Activated CD8-positive, alpha-beta memory T cell treated with anti-CD3 and anti-CD28 coated beads, Interleukin-2, amount 50 U/mL, for 24 hours (primary cell): ENCODE data around the gene GFRA1.

Experiments
- DNase-seq: peaks from one replicate; pipeline ENCODE4 v3.0.0-alpha.2; 2020; ENCODE audit errors: extremely low read depth

Gene GFRA1

DNA sequence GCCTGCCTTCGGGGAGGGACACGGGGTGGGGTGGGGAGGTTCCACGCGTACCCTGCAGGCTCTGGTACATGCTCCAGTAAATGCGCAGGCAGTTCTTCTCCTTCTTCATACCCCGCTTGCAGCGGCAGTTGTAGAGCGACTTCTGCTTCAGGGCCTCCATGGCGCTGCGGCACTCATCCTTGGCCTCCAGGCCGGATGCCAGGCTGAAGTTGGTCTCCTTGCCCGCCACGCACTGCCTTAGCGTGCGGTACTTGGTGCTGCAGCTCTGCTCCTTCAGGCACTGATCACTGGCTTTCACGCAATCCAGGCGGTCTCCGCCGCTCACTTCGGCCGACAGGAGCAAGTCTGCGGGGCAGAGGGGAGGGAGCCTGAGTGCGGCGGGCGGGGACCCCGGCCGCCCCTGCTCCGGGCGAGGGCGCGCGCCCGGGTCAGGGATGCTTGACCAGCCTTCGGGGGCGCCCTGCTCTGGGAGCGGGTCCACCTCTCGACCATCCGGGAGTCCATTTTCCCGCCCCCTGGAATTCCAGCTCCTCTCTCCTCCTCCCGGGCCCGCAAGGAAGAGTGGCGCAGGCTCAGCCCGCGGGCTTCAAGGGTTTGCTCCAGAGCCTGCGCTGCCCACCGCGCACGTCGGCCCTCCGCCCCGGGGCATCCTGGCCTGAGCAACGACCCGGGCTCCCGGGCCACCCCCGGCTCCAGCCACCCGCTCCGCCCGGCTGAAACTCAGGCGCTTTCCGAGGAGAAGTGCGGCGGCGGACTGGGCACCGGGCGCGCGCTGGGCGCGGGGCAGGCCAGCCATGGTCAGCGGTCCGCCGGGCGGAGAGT, 2.0 kb downstream of the GFRA1 start:
- DNase-seq, result no peak

- DNase-seq, result no peak
Observed at GRCh38 chr10:116270126-116270770, 2.8 kb downstream of the GFRA1 start.

DNA sequence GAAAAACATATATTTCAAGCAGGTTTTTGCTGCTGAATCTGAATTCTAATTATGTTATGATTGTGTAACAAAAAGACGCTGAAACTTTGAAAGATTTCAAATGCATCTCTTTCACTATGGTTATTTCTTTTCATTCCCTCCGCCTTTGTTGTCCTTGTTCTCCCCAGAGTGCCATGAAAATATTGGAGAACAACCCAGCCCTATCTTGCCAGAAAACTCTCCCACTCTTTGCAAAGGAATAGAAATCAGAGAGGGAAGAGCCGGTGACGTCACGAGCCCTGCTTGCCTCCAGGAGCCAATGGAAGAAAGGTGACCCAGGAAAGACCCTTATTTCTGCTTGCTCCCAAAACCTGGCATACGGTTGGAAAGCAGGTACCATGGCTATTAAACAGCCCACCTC, 3.4 kb downstream of the GFRA1 start:
- DNase-seq, result no peak

DNA sequence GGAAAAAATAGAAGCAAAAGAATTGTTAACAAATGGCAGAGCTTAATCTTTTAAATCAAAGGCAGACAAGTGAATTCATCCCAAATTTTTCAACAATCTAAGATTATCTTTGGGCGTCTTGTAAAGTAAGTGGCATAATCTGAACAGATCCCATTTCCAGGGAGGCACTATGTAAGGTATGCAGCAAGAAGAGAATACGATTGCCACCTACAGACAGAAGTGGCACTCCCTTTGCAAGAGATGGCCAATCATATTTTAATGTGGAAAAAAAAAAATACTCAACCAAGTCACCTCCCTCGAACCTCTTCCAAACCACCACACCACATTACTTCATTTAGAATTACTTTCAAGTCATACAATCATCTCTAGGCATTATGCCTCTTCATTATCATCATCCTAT, 4.0 kb downstream of the GFRA1 start:
- DNase-seq, result no peak

DNA sequence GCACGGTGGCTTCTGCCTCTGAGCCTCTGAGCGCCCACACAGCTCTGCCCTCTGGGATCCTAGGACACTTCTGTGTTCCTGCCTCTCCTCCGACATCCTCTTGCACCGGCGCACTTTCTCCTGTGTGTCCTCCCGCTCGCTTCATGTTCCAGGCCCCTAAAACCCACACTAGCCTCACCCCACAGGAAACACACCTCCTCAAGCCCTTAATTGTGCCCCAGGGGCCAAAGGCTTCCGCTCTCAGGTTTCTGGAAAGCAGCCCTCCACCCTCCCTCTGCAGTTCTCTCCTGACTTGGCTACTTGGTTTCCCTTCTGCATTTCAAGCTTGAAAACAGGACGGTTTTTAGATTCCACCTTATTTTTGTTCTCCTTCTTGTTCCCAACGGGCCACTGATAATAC, 7.3 kb downstream of the GFRA1 start:
- no peak for DNase-seq

GRCh38 chr10:116263870-116264655, 8.9 kb downstream of the GFRA1 start:
- DNase-seq, result no peak

- DNase-seq, result no peak
Observed at GRCh38 chr10:116262678-116263077, 10.3 kb downstream of the GFRA1 start.

DNA sequence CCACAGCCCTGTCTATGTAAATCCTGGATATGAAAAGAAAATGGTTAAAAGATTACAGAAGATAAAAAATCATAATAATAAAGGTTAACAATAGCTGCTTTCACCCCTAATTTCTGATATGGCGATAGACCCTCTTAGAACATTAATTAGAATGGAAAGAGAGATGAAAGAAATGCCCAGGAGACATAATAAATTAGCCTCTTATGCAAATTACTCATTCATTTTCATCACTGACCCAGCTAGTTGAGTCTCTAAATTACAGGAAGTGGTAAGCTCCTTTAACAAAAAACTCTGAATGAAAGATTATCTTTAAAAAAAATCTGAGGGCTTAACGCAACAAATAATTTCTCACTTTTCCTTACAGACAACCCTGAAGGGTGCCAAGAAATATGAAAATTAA, 12.4 kb downstream of the GFRA1 start:
- no peak for DNase-seq

DNA sequence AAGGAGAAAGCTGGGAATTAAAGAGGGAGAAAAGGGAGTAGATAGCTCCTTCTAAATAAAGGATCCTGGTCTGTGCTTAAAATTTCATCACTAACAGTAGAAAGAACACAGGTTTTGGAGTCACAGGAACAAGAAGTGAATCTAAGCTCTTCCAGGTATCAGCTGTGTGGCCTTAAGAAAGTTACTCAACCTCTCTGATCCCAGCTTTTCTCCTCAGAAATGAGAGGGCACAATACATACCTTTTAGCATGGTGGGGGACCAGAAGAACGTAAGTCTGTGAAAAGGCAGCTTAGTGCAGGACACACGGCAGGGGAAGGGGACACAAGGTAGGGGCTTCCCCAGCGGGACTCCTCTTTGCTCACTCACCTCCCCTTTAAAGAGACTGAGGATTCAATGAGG, 13.4 kb downstream of the GFRA1 start:
- DNase-seq, result no peak

DNA sequence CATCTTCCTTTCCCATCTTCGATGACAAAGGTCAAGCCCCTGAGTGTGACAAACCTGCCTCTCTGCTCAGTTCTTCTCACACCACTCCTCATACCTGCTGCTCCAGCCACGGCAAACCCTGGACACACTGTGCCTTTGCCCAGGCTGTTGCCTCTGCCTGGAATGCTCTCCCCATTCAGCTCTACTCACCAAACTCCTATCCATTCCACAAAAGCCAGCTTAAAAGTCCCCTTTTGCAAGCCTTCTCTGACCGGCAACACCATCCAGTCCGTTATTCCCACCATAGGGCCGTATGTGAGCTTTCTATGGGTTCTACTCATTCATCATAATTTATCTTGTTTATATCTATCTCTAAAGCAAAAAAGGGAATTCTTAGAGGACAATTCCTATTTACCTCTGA, 15.2 kb downstream of the GFRA1 start:
- no peak for DNase-seq

DNA sequence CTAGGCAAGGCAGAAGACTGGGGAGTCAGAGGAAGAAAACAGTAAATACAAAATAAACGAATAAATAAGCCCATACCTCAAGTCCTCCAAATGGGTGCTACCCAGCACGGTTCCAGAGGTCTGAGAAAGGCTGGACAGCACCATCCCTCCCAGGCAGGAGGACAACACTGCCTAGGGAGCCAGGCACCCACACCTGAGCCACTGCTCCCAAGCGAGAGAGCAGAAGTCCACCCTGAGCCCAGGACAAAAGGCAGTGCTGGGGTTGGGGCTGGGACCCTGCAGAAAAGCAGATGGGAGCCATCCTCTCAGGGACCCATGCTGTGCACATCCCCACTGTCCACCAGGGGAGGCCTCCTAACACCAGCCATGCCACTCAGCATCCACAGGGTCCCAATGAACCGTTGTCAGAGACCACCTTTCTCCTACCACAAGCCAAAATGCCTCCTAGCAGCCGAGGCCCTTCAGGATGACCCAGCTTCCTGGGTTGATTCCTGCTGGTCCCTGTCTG, 16.2 kb downstream of the GFRA1 start:
- no peak for DNase-seq

DNA sequence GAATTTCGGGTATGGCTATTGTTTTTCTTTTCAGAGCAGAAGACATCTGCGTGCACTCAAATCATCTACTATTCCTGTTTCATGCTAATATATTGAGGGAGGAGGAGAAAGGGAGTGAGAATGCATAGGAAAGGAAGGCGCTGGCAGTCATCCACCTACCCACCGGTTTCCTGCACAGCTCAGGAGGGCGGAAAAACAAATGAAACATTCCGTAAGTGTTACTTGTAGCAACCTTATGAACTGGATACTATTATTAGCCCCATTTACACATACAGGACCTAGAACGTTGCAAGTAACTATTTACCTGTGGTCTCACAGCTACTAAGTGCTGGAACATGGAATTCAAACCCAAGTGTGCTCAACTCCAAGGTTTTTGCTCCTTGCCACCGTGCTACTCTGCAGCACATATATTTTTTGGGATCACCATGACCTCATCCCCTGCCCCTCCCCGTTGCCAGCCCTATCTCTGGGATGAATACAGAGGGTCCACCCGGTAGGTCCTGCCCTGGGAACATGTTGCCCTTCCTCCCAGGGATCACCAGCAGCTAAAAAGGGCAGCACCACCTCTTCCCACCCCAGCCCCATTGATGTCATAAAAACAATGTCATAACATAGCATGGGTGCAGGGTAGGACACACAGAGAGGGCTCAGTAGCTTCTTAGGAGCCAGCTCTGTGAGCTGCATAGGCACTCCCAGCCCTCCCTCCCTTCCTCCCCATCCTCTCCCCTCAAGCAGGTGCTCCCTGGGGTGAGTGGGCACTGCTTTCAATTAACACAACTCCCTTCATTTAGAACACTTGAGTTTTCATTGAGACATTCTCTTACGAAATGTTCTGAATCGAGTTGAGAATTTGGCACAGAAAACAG, 16.9 kb downstream of the GFRA1 start:
- DNase-seq, result no peak

GRCh38 chr10:116254422-116255155, 18.4 kb downstream of the GFRA1 start:
- no peak for DNase-seq

DNA sequence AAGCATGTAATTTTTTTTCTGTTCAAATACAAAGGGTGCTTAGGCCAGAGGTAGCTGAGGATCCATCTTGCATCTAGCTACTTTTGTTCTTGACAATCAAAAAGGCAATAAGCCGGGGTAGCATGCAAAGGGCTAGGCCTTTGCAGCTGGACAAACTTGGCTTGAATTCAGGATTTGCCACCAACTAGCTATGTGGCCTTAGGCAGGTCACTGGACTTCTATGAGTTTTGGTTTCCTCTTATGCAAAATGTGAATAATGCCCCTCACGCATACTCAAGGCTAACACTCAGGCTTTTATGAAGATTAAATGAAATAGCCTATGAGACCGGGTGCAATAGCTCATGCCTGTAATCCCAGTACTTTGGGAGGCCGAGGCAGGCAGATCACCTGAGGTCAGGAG, 19.3 kb downstream of the GFRA1 start:
- no peak for DNase-seq

DNA sequence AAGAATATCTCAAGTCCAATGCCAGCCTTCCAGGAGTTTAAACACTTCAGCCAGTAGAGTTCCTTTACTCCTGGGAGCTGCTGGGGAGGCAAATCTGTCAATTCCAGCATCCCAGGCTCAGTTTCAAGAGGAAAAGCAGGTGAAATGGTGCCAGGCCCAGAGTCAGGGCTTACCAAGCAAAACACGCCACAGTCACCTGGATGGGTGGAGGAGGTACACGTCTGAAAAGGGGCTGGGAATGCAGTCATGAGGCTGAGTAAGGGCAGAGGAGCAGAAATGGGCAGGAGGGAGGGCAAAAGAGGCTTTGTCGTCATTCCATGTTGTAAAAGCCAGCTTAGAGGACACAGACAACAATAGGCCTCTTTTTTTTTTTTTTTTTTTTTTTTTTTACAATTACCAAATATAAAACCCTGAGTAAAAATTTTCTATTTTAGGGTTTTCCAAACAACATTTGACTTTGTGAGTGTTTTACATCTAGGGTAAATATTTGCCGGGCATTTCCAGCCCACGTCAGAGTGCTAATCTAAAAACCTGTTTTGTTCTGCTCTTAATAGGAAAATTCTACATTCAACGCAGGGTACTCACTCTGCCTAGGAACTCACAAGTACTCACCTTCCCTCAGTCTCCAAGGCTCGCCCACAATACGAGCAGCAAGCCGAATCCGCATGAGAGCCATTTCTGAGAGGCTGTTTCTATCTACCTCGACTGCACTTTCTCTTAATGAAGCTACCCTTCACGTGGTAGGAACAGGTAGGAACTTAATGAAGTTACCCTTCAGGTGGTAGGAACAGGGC, 21.2 kb downstream of the GFRA1 start:
- DNase-seq, result no peak

DNA sequence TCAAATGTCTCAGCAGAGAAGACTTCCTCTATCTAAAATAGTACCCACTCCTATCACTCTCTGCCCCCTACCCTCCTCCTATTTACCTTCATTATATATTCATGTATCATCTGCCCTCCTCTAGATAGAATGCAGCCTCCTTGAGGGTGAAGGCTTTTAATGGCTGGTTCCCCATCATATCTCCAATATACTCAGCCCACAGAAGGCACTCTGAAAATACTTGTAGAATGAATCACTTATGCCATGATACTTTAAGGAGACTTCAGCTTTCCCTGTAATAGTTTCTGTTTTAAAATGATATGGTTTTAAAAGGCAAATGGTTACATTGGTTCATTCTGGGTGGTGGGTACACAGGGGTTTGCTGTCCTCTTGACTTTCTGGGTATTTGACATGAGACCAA, 25.3 kb downstream of the GFRA1 start:
- no peak for DNase-seq

DNA sequence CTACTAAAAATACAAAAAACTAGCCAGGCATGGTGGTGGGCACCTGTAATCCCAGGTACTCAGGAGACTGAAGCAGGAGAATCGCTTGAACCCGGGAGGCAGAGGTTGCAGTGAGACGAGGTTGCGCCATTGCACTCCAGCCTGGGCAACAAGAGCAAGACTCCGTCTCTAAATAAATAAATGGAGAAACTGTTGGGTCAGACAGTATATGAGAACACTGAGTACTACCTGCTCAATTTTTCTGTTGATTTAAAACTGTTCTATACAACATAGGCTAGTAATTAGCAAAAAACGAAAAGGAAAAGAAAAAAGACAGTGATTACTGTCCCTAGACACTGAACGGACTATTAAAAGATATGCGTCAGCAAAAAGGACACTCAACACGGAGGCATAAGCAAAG, 26.7 kb downstream of the GFRA1 start:
- no peak for DNase-seq

GRCh38 chr10:116245156-116245555, 27.9 kb downstream of the GFRA1 start:
- no peak for DNase-seq

GRCh38 chr10:116241642-116242410, 31.2 kb downstream of the GFRA1 start:
- DNase-seq, result no peak
